ENCODE results near the gene ABCF1. TPM values are rescaled to one million over a fixed set of nuclear protein-coding genes. Genes with fewer than 3 reads are reported as not detected.

ABCF1 gene
- total RNA-seq, 3 donors from 2014 or later = 43.0 to 56.0 (median 45.8) TPM

DNA sequence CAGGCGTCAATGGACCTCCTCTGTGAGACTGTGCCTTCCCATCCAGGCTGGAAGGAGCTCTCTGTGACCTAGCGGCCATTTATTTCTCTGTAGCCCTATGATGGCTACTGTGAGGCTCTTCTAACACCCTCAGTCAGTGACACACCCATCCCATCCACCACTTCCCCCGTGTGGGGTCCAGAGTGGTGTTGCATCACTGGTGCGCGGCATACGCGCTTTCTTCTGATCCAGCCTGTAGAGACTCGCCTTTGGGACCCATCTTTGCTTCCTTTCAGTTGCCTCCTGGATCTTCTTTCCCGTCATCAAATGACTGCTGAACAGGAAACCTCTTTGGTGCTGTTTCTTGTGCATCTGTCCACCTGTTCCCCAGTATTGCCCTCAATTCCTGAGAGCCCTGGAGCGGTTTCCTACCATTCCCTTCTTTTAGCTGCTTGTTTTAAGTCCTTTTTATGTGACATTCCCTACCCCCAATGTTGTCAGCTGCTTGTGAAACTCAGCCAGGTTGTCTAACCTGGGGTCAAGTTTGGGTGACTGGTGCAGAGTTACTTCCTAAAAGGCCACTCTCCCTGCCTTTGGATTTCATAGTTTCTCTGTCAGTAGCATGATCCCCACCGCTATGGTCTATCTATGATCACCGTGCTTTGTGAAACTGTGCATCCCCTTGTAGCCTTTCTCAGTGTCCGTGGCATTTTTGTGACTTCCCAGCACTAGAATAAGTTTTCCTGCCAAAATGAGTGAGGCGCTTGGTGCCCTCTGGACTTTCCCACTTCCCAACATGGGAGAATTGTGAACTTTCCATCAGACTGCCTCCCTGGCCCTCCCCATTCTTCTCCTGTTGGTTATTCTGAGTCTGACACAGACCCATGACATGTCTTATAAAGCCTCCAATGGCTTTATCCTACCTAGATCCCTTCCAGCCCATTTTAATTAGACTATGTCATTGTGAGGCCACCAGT is 8.5 kb upstream of the ABCF1 start:
- DNase-seq (no peak), ATAC-seq (no peak)
- no peak overlapping the region for H3K4me3 ChIP-seq
- no peaks in the 10 kb centered on the region for H3K9me3 ChIP-seq
- no peaks in the 10 kb centered on the region for H3K36me3 ChIP-seq (ENCODE audit: low read depth)
- TF ChIP-seq, protein P1, sequence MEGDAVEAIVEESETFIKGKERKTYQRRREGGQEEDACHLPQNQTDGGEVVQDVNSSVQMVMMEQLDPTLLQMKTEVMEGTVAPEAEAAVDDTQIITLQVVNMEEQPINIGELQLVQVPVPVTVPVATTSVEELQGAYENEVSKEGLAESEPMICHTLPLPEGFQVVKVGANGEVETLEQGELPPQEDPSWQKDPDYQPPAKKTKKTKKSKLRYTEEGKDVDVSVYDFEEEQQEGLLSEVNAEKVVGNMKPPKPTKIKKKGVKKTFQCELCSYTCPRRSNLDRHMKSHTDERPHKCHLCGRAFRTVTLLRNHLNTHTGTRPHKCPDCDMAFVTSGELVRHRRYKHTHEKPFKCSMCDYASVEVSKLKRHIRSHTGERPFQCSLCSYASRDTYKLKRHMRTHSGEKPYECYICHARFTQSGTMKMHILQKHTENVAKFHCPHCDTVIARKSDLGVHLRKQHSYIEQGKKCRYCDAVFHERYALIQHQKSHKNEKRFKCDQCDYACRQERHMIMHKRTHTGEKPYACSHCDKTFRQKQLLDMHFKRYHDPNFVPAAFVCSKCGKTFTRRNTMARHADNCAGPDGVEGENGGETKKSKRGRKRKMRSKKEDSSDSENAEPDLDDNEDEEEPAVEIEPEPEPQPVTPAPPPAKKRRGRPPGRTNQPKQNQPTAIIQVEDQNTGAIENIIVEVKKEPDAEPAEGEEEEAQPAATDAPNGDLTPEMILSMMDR (IDR thresholded peaks at IDR 0.05) = no peak
- H3K4me1 ChIP-seq (ENCODE audit: low read depth) = peaks cover 4% of the 10 kb centered on the region
- intact Hi-C loops (cut with DNase I, micrococcal nuclease) = no loop called here

- no peak for ATAC-seq
- Histone ChIP-seq H3K36me3 (ENCODE audit: low read depth) (no peaks in the 10 kb centered on the region), H3K9me3 (no peaks in the 10 kb centered on the region), H3K4me1 (ENCODE audit: low read depth) (no peaks in the 10 kb centered on the region), H3K4me3 (no peak overlapping the region)
- TF ChIP-seq, protein P1 (IDR thresholded peaks at IDR 0.05) = no peak
- intact Hi-C loops (cut with DNase I, micrococcal nuclease) = no loop called here
- DNase-seq = no peak
Observed at GRCh38 chr6:30564114-30564513, 7.1 kb upstream of the ABCF1 start.

- DNase-seq = no peak
- H3K4me3 ChIP-seq = no peak overlapping the region
Observed at GRCh38 chr6:30565772-30566171, 5.5 kb upstream of the ABCF1 start.

GRCh38 chr6:30568245-30568644 is 3.0 kb upstream of the ABCF1 start:
- Histone ChIP-seq H3K4me3 (no peak overlapping the region), H3K36me3 (ENCODE audit: low read depth) (no peaks in the 10 kb centered on the region), H3K4me1 (ENCODE audit: low read depth) (peaks cover 27% of the 10 kb centered on the region), H3K9me3 (no peaks in the 10 kb centered on the region)
- ATAC-seq = no peak
- DNase-seq = no peak
- intact Hi-C loops (cut with DNase I, micrococcal nuclease) = no loop called here
- TF ChIP-seq, protein P1 (IDR thresholded peaks at IDR 0.05) = no peak

More at GRCh38 chr6:30565772-30566171, 5.5 kb upstream of the ABCF1 start:
- H3K4me1 ChIP-seq (ENCODE audit: low read depth) = peaks cover 12% of the 10 kb centered on the region
- TF ChIP-seq, protein P1 (IDR thresholded peaks at IDR 0.05) = no peak
- H3K9me3 ChIP-seq = no peaks in the 10 kb centered on the region
- ATAC-seq = no peak
- H3K36me3 ChIP-seq (ENCODE audit: low read depth) = no peaks in the 10 kb centered on the region
- intact Hi-C loops (cut with DNase I, micrococcal nuclease) = no loop called here

GRCh38 chr6:30570263-30570662 is 979 bp upstream of the ABCF1 start:
- no peak overlapping the region for H3K4me3 ChIP-seq
- H3K4me1 ChIP-seq (ENCODE audit: low read depth) = peaks cover 29% of the 10 kb centered on the region
- no peak for ATAC-seq
- H3K36me3 ChIP-seq (ENCODE audit: low read depth) = no peaks in the 10 kb centered on the region
- no peaks in the 10 kb centered on the region for H3K9me3 ChIP-seq
- DNase-seq = no peak
- TF ChIP-seq, protein P1 (IDR thresholded peaks at IDR 0.05) = no peak
- intact Hi-C loops (cut with DNase I, micrococcal nuclease) = no loop called here
